Measurements from ENCODE around the gene ADAMTS17. TPM values are rescaled to one million over a fixed set of nuclear protein-coding genes. Genes with fewer than 3 reads are reported as not detected.

Gene ADAMTS17
- total RNA-seq, 4 donors from 2014 or later = 6.0 to 17.6 (median 8.2) TPM

DNA sequence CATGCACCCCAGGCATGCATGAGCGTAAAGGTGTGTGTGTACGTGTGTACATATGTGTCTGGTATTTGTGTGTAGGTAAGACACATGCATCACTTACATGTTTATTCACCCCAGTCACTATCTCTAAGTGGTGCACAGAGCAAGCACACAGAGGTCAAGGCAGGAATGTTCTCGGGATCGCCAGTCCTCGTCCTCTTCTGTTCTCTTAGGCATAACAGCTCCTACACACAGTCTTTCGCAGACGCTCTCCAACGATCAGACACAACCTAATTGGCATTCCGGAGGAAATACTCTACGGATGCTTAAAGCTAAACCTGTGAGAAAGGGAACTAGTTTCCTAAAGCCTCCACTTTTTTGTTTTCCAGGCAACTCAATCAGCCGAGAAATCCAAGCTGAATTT is 95.9 kb downstream of the ADAMTS17 start:
- Histone ChIP-seq H3K4me1 (no peaks in the 10 kb centered on the region), H3K27me3 (no peaks in the 10 kb centered on the region), H3K9me3 (no peaks in the 10 kb centered on the region), H3K27ac (no peak overlapping the region), H3K4me3 (no peak overlapping the region), H3K36me3 (no peaks in the 10 kb centered on the region)
- TF ChIP-seq CTCF (IDR thresholded peaks at IDR 0.05) (no peak), POLR2A (IDR thresholded peaks at IDR 0.05) (no peak), EP300 (IDR thresholded peaks at IDR 0.05; ENCODE audit: low read depth) (no peak), POLR2AphosphoS5 (IDR thresholded peaks at IDR 0.05) (no peak)
- intact Hi-C loops (cut with DNase I; ENCODE audit: low total_unique reads) = no loop called here
- no peak for DNase-seq
- in situ Hi-C loops (cut with MboI; ENCODE audit: low pct_ligation_motif_present in 1 of 4, low pct_unique_long_range_greater_than_20kb in 1 of 4, low sequenced_read_pairs in 3 of 4) = no loop called here
- whole genome bisulfite sequencing, 2 donors (ENCODE audit: low coverage in 1 of 2) = 83 to 96% methylated on average over 3 to 11 of the region's 11 CpGs

DNA sequence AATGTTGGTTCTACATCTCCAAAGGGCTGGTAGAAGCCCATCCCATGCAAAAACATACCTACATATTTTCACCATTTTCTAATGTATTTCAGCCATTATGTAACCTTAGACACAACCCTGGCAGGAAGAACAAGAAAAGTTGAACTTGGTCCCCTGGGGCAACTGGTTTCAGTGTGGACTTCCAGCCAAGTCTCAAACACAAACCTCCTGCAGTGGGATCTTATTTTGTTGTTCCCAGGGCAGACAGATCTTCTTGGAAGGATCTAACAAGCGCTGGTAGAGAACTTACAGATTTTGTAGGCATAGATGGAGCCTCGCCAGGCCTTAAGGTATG is 96.3 kb downstream of the ADAMTS17 start:
- H3K36me3 ChIP-seq = no peaks in the 10 kb centered on the region
- TF ChIP-seq EP300 (IDR thresholded peaks at IDR 0.05; ENCODE audit: low read depth) (no peak), POLR2A (IDR thresholded peaks at IDR 0.05) (no peak), POLR2AphosphoS5 (IDR thresholded peaks at IDR 0.05) (no peak), CTCF (IDR thresholded peaks at IDR 0.05) (no peak)
- H3K27me3 ChIP-seq = no peaks in the 10 kb centered on the region
- in situ Hi-C loops (cut with MboI; ENCODE audit: low pct_ligation_motif_present in 1 of 4, low pct_unique_long_range_greater_than_20kb in 1 of 4, low sequenced_read_pairs in 3 of 4) = no loop called here
- no peaks in the 10 kb centered on the region for H3K4me1 ChIP-seq
- H3K9me3 ChIP-seq = no peaks in the 10 kb centered on the region
- H3K27ac ChIP-seq = no peak overlapping the region
- intact Hi-C loops (cut with DNase I; ENCODE audit: low total_unique reads) = no loop called here
- H3K4me3 ChIP-seq = no peak overlapping the region
- no peak for DNase-seq
- 79% methylated on average over 2 of the region's 2 CpGs; no CpG with 5 or more reads in 1 of the 2 donors for WGBS, 2 donors (ENCODE audit: low coverage in 1 of 2)

DNA sequence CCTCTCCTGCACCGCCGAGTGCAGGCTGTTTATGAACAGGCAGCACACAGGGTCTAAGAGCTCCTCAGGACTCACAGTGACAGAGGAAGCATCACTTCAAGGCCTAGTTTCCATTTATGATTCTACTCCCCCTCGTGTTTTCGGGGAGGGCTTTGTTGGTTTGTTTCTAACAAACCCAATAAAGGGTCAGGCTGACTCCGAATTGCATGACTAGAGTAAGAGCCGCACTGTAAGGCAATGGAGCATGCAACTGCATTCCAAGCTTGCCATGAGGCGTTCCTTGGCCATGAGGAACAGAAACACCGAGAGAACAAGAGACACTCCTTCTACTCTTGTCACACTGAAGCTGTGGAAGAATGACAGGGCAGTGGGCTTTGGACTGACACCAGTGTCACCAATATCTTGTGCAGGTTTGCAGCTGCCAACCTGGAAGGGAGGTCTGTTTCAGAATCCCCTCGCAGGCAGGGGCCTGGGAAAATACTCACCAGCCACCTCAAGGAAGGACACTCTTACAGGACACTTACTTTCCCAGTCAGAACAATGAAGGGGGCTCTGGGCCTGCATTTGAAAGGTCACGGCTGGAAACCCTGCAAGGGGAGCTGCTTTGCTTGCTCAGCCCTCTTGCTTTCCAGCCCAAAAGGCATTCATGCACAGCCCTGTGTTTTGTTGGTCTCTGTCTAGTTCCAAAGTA is 96.8 kb downstream of the ADAMTS17 start:
- 95% methylated on average over 10 of the region's 10 CpGs; no CpG with 5 or more reads in 1 of the 2 donors for WGBS, 2 donors (ENCODE audit: low coverage in 1 of 2)
- DNase-seq = no peak
- no peak for TF ChIP-seq CTCF (IDR thresholded peaks at IDR 0.05)
- in situ Hi-C loops (cut with MboI; ENCODE audit: low pct_ligation_motif_present in 1 of 4, low pct_unique_long_range_greater_than_20kb in 1 of 4, low sequenced_read_pairs in 3 of 4) = no loop called here
- no peaks in the 10 kb centered on the region for H3K36me3 ChIP-seq
- intact Hi-C loops (cut with DNase I; ENCODE audit: low total_unique reads) = no loop called here
- no peaks in the 10 kb centered on the region for H3K27me3 ChIP-seq
- H3K4me3 ChIP-seq = no peak overlapping the region
- no peaks in the 10 kb centered on the region for H3K9me3 ChIP-seq
- H3K27ac ChIP-seq = no peak overlapping the region
- H3K4me1 ChIP-seq = no peaks in the 10 kb centered on the region

DNA sequence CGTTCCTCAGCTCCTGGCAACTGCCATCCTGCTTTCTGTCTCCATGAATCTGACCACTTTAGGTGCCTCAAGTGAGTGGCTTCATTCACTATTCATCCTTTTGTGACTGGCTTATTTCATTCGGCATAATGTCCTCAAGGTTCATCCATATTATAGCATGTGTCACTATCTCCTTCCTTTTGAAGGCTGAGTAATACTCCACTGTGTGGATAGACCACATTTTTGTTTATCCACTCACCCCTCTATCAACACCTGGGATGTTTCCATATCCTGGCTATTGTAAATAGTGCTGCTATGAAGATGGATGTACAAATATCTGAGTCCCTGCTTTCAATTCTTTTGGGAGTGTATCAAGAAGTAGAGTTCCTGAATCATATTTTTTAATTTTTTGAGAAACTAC is 98.8 kb downstream of the ADAMTS17 start:
- intact Hi-C loops (cut with DNase I; ENCODE audit: low total_unique reads) = no loop called here
- H3K4me1 ChIP-seq = no peaks in the 10 kb centered on the region
- in situ Hi-C loops (cut with MboI; ENCODE audit: low pct_ligation_motif_present in 1 of 4, low pct_unique_long_range_greater_than_20kb in 1 of 4, low sequenced_read_pairs in 3 of 4) = no loop called here
- 86 to 98% methylated on average over 2 of the region's 2 CpGs for WGBS, 2 donors (ENCODE audit: low coverage in 1 of 2)
- TF ChIP-seq CTCF (IDR thresholded peaks at IDR 0.05) (no peak), POLR2AphosphoS5 (IDR thresholded peaks at IDR 0.05) (no peak), EP300 (IDR thresholded peaks at IDR 0.05; ENCODE audit: low read depth) (no peak), POLR2A (IDR thresholded peaks at IDR 0.05) (no peak)
- no peaks in the 10 kb centered on the region for H3K9me3 ChIP-seq
- H3K4me3 ChIP-seq = no peak overlapping the region
- H3K36me3 ChIP-seq = no peaks in the 10 kb centered on the region
- no peak for DNase-seq
- H3K27me3 ChIP-seq = no peaks in the 10 kb centered on the region
- no peak overlapping the region for H3K27ac ChIP-seq
